Measurements from ENCODE around the gene TAS1R3. TPM values are rescaled to one million over a fixed set of nuclear protein-coding genes. Genes with fewer than 3 reads are reported as not detected.

Gene TAS1R3
- total RNA-seq, 1 donor from 2014 or later: 0.28 TPM

GRCh38 chr1:1329304-1330210 lies 1.5 kb upstream of the TAS1R3 start:
- H3K9me3 Mint-ChIP-seq: no peaks in the 10 kb centered on the region
- peaks cover 1% of the 10 kb centered on the region for H3K36me3 Mint-ChIP-seq (ENCODE audit: low read depth)
- peaks cover 6% of the 10 kb centered on the region for H3K4me1 Mint-ChIP-seq
- H3K4me3 Mint-ChIP-seq: no peak overlapping the region
- intact Hi-C loops (cut with micrococcal nuclease): no loop called here
- DNase-seq: no peak
- H3K27me3 Mint-ChIP-seq: no peaks in the 10 kb centered on the region
- H3K27ac Mint-ChIP-seq: no peak overlapping the region

DNA sequence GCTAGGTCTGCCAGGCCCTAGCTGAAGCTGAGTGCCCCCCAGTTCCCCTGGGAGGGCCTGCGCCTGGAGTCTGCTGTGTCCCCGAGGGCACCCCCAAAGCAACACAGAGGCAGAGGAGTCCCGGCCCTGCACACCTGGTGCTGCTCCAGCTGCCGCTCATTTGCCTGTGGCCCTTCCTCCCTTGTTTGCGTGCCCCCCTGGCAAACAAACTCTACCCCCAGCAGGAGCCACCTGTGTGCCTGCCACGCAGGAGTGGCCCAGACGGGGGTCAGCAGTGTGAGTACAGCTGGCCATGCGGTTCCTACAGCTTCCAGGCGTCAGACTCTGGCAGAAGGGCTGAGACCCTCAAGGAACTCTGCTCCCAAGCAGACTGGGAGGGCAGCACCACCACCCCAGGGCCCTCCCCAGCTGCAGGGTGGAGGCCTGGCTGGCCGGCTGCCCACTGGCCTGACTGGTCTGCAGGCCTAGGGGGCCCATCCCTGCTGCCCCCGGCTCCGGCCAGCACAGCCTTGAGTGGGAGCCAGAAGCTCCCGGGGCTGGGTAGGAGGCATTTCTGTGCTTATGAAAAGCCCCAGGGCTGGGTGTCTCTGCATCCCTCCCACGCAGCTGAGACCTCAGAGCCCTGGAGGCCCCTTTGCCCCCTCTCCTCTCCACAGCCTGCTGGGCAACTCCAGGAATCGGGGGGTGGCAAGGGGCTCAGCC lies 563 bp upstream of the TAS1R3 start:
- Mint-ChIP-seq H3K9me3 (no peaks in the 10 kb centered on the region), H3K27ac (no peak overlapping the region), H3K4me3 (no peak overlapping the region), H3K36me3 (ENCODE audit: low read depth) (peaks cover 1% of the 10 kb centered on the region), H3K27me3 (no peaks in the 10 kb centered on the region), H3K4me1 (peaks cover 6% of the 10 kb centered on the region)
- DNase-seq: no peak
- intact Hi-C loops (cut with micrococcal nuclease): no loop called here

GRCh38 chr1:1332031-1332755 lies 1.1 kb downstream of the TAS1R3 start:
- Mint-ChIP-seq H3K27me3 (no peaks in the 10 kb centered on the region), H3K4me1 (peaks cover 2% of the 10 kb centered on the region), H3K27ac (no peak overlapping the region), H3K9me3 (no peaks in the 10 kb centered on the region), H3K4me3 (no peak overlapping the region), H3K36me3 (ENCODE audit: low read depth) (no peaks in the 10 kb centered on the region)
- intact Hi-C loops (cut with micrococcal nuclease): no loop called here
- no peak for DNase-seq

GRCh38 chr1:1332774-1333480 lies 1.8 kb downstream of the TAS1R3 start:
- Mint-ChIP-seq H3K4me1 (peaks cover 2% of the 10 kb centered on the region), H3K9me3 (no peaks in the 10 kb centered on the region), H3K36me3 (ENCODE audit: low read depth) (peaks cover 2% of the 10 kb centered on the region), H3K27me3 (no peaks in the 10 kb centered on the region), H3K27ac (no peak overlapping the region), H3K4me3 (no peak overlapping the region)
- intact Hi-C loops (cut with micrococcal nuclease): no loop called here
- DNase-seq: no peak

GRCh38 chr1:1333551-1334241 lies 2.6 kb downstream of the TAS1R3 start:
- no peak for DNase-seq
- peaks cover 2% of the 10 kb centered on the region for H3K4me1 Mint-ChIP-seq
- H3K27me3 Mint-ChIP-seq: no peaks in the 10 kb centered on the region
- no peak overlapping the region for H3K27ac Mint-ChIP-seq
- peaks cover 6% of the 10 kb centered on the region for H3K36me3 Mint-ChIP-seq (ENCODE audit: low read depth)
- H3K9me3 Mint-ChIP-seq: no peaks in the 10 kb centered on the region
- intact Hi-C loops (cut with micrococcal nuclease): no loop called here
- H3K4me3 Mint-ChIP-seq: no peak overlapping the region

- Mint-ChIP-seq H3K4me1 (peaks cover under 1% of the 10 kb centered on the region), H3K27ac (no peak overlapping the region), H3K9me3 (no peaks in the 10 kb centered on the region), H3K36me3 (ENCODE audit: low read depth) (peaks cover 11% of the 10 kb centered on the region), H3K27me3 (no peaks in the 10 kb centered on the region), H3K4me3 (no peak overlapping the region)
- no peak for DNase-seq
- intact Hi-C loops (cut with micrococcal nuclease): no loop called here
Measured at GRCh38 chr1:1334835-1335234, 3.8 kb downstream of the TAS1R3 start.

DNA sequence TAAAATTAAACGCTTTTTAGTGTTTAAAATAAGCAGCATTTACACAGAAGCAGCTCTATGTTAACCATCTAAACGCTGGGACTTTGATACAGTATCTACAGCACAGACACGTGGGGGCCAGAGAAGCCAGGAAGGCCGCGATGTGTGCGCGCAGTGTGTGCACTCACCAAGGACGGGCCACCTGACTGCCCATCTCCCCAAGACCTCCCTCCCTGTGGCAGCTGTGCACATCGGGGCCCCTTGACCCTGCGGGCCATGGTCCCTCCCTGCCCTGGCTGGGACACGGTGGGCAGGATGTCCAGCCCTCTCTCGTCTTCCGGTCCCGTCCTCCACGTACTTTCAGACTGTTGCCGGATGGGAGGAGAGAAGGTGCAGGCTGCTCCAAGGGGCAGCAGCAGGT lies 4.2 kb downstream of the TAS1R3 start:
- no peak for DNase-seq
- Mint-ChIP-seq H3K36me3 (ENCODE audit: low read depth) (peaks cover 16% of the 10 kb centered on the region), H3K4me3 (no peak overlapping the region), H3K4me1 (no peaks in the 10 kb centered on the region), H3K27ac (no peak overlapping the region), H3K9me3 (no peaks in the 10 kb centered on the region), H3K27me3 (no peaks in the 10 kb centered on the region)
- intact Hi-C loops (cut with micrococcal nuclease): no loop called here

GRCh38 chr1:1335792-1336248 lies 4.7 kb downstream of the TAS1R3 start:
- H3K4me1 Mint-ChIP-seq: no peaks in the 10 kb centered on the region
- H3K27ac Mint-ChIP-seq: no peak overlapping the region
- peaks cover 21% of the 10 kb centered on the region for H3K36me3 Mint-ChIP-seq (ENCODE audit: low read depth)
- no peak for DNase-seq
- no peaks in the 10 kb centered on the region for H3K9me3 Mint-ChIP-seq
- intact Hi-C loops (cut with micrococcal nuclease): no loop called here
- H3K4me3 Mint-ChIP-seq: no peak overlapping the region
- H3K27me3 Mint-ChIP-seq: no peaks in the 10 kb centered on the region

DNA sequence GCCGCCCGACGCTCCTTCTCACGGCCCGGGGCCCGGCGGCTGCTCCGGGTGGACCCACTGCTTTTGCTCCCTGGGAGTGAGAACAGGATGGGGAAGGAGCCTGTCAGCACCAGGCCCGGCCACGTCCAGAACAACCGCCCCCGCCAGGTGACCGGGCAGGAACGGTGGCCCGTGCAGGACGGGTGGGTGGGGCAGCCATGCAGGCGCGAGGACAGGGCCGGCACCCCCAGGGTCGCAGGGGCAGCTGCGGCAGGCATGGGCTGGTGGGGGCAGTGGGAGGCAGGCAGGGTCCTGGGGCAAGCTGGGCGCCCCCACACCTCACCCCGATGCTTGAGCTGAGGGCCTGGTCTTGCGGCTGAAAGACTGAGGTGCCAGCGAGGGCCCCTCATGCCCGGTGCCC lies 5.4 kb downstream of the TAS1R3 start:
- Mint-ChIP-seq H3K9me3 (no peaks in the 10 kb centered on the region), H3K27me3 (no peaks in the 10 kb centered on the region), H3K4me1 (no peaks in the 10 kb centered on the region), H3K4me3 (no peak overlapping the region), H3K36me3 (ENCODE audit: low read depth) (peaks cover 27% of the 10 kb centered on the region), H3K27ac (no peak overlapping the region)
- no peak for DNase-seq
- intact Hi-C loops (cut with micrococcal nuclease): no loop called here

- Mint-ChIP-seq H3K9me3 (no peaks in the 10 kb centered on the region), H3K27me3 (no peaks in the 10 kb centered on the region), H3K36me3 (ENCODE audit: low read depth) (peaks cover 27% of the 10 kb centered on the region), H3K27ac (no peak overlapping the region), H3K4me3 (no peak overlapping the region), H3K4me1 (no peaks in the 10 kb centered on the region)
- intact Hi-C loops (cut with micrococcal nuclease): no loop called here
- DNase-seq: no peak
Measured at GRCh38 chr1:1336931-1337792, 6.1 kb downstream of the TAS1R3 start.

GRCh38 chr1:1337793-1338147 lies 6.7 kb downstream of the TAS1R3 start:
- Mint-ChIP-seq H3K9me3 (no peaks in the 10 kb centered on the region), H3K4me1 (no peaks in the 10 kb centered on the region), H3K27me3 (no peaks in the 10 kb centered on the region)

DNA sequence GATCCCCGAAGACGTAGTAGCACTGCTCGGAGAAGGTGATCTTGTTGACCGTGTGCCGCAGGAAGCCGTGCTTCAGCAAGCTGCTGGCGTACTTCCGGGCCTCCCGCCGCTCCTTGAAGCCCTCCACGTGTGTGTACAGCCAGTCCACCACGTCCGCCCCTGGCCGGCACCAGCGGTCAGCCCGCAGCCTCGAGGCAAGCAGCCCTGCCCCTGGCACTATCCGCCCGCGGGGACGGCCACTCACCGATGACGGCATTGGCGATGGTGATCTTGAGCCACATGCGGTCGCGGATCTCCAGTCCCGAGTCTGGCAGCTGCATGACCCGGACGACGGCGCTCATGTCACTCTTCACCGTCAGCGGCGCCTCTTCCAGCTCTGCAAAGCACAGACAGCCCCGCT lies 7.2 kb downstream of the TAS1R3 start:
- intact Hi-C loops (cut with micrococcal nuclease): no loop called here
- H3K27me3 Mint-ChIP-seq: no peaks in the 10 kb centered on the region
- no peak overlapping the region for H3K4me3 Mint-ChIP-seq
- H3K4me1 Mint-ChIP-seq: no peaks in the 10 kb centered on the region
- H3K27ac Mint-ChIP-seq: no peak overlapping the region
- H3K9me3 Mint-ChIP-seq: no peaks in the 10 kb centered on the region
- H3K36me3 Mint-ChIP-seq (ENCODE audit: low read depth): peaks cover 27% of the 10 kb centered on the region
- no peak for DNase-seq

More at GRCh38 chr1:1337793-1338147, 6.7 kb downstream of the TAS1R3 start:
- peak; percentile 78 for DNase-seq
- Mint-ChIP-seq H3K36me3 (ENCODE audit: low read depth) (peaks cover 27% of the 10 kb centered on the region), H3K4me3 (no peak overlapping the region), H3K27ac (no peak overlapping the region)
- intact Hi-C loops (cut with micrococcal nuclease): no loop called here
